GM21528 (cell line): ENCODE data around the gene ETS1.

Experiments used
- ATAC-seq: cut with Tn5 transposase; IDR thresholded peaks from one replicate; pipeline ENCODE4 v1.9.1; 2021; ENCODE audit warnings: mild to moderate bottlenecking, moderate library complexity; ENCODE audit not compliant: unreplicated experiment, low FRiP score

The ETS1 gene, protein sequence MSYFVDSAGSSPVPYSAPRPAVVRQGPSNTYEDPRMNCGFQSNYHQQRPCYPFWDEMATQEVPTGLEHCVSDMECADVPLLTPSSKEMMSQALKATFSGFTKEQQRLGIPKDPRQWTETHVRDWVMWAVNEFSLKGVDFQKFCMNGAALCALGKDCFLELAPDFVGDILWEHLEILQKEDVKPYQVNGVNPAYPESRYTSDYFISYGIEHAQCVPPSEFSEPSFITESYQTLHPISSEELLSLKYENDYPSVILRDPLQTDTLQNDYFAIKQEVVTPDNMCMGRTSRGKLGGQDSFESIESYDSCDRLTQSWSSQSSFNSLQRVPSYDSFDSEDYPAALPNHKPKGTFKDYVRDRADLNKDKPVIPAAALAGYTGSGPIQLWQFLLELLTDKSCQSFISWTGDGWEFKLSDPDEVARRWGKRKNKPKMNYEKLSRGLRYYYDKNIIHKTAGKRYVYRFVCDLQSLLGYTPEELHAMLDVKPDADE

DNA sequence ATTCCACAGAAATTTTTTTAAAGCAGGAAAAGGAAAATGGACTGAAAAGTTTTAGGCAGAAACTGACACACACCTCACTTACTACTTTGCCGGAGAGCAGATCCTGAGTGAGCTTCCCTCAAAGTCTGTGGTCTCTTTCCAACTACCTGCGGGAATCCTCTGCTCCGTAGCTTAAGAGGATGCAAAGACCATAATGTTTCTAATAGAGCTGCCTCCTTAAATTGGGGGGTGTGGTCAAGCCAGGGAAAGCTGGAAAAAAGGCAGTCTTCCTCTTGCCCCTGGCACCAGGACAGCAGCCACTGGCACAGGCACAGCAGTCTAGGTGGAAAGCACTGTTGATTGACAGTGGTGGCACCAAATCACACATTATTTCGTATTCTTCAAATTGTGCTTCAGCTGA is at the start of gene ETS1:
ETS1 (minus strand) TSS at position 144 of the 400 bp plus-strand sequence. CDS start 14,428 bp downstream, outside the sequence.
- no peak for ATAC-seq

DNA sequence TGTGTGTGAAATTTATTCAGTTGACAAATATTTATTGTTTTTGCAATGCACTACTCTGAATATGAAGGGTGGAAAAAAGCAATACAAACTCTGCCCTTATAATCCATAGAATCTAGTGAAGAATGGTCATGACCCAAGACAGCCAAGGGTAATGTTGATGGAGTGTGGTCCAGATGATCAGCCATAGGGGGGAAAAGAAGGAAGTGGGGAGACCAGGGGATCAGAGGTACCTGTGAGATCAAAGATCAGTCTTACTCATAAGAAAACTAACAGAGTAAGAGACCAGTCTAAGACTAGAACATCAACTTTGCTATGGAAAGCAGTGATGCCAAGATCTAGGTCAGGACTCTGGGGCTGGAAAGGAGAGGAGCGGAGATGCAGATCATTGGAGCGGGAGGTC is 47.0 kb upstream of the ETS1 start:
- no peak for ATAC-seq

DNA sequence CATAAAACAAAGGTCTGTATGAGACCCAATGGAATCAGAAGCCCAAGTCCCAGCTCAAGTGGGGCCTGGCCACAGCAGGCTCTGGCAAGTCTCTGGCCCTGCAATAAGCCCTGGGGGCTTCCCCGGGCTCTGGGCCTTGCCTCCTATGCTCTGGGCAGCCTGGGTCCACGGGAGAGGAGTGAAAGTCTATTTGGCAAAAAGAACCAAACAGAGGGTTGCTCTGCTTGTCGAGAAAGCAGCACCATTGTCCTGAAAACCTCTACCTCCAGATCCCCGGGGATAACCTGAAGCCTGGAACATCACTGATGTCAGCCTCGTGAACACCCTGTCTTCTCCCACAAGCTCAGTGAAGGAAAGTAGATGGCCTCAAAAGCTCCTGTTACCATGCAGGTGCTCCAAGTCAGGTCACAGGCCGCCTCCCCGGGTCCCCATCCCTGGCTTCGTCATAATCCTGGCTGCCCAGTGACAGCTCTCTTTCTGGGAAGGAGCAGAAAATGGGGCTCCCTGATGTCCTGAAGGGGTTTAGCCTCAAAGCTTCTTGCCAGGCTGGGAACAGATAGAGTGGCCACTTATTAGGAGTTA is 46.1 kb upstream of the ETS1 start:
- no peak for ATAC-seq

DNA sequence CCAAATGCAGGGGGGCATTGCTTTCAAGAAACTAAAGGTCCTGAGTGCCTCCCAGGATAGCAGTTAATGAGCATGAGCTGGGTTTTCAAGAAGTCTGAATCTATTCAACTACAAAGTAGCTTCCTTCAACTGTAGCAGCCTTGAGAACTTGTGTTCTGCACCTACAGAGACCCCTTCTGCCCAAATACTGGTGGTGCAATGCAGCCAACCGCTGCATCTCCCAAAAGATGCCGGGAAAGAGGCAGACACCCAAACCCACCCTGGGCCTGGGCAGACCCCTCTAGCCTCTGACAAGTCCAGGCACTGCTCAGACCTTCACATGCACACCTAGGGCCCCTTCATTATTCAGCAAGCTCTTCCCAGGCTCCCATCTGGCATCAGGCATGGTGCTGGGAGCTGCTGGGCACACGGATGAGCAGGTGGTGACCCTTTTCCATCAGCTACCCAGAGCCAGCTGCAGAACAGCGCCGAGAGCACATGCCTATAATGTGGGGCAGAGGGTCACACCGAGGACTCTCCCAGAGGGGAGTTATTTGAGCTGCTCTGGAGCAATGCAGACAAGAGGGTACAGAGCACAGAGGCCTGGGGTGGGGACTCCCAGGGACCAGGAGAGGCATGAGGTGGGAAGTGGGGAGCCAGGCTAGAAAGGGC is 44.9 kb upstream of the ETS1 start:
- ATAC-seq, result no peak

DNA sequence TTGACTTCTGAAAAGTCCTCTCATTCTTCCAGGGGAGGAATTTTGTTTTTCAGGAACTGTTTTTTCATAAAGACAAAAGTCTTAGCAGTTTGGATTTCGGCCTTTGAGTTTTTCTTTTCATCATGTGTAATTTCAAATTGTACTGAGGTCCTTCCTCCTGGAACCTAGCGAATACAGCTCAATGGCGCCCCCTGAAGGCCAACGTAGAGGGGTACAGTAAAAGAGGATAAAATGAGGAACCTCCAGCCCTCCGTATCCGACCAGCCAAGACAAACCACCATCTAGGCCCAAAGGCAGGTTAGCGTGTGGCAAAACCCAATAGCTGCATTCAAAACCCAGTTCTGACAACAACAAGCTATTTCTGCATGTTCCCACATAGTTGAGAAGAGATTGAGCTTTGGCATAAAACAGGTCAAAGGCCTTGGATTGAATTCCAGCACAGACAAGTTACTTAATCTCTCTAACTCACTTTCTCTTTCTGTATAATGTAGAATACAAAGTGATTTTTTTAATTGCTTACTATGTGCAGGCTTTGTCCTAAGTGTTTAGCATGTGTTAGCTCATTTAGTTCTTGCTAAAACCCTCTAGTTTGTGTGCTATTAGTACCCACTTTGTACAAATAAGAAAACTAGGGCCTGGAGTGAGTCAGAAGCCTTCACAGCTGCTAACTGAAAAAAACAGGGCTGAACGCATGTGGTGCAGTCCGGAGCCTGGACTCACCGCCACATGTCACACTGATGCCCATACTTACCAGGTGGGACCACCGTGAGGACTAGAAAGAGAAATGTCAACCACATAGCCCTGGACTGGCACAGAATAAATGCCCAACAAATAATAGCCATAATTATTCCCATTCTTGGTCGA is 43.2 kb upstream of the ETS1 start:
- peak; percentile 67 for ATAC-seq

DNA sequence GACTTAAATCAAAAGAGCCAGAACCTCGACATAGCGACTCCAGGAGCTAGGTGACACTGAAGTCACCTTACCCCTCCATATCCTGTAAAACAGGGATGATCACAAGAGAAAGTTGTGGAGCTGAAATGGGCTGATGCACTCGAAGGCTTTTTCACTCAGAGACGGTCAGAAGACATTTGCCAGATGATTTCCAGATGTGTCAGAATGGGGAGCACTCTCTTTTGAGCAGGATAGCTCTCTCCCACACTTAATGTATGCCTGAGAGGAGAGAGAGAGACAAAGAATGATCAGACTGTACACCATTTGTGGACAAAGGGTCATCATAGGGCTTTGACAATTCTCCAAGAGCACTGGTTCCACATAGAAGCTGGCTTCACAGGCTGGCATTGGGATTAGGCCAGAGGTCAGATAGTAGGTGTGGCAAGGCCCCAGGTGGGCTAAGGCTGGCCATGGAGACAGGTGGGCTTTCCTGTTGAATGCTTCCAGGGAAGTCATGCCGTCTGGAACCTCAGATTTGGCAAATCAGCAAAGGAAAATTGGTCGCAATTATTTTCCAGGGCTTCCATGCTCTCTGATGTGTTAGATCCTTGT is 42.3 kb upstream of the ETS1 start:
- no peak for ATAC-seq

DNA sequence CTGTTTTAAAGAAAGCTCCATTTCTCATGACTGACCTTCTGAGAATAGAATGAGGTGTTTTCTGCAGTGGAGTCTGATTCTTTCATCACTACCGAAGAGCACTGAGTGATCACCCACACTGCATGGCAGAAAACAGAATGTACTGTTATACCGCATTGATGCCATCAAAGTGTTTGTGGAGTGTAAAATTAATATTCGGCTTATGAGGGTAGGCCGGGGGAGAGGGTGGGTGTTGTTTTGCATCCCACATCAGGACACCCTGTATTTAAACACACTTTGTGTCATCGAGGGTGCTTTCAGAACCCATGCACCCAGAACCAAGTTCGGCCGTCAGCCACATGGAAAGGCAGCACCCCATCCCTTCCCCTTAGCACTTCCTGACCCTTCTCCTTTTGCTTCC is 41.3 kb upstream of the ETS1 start:
- ATAC-seq, result no peak

DNA sequence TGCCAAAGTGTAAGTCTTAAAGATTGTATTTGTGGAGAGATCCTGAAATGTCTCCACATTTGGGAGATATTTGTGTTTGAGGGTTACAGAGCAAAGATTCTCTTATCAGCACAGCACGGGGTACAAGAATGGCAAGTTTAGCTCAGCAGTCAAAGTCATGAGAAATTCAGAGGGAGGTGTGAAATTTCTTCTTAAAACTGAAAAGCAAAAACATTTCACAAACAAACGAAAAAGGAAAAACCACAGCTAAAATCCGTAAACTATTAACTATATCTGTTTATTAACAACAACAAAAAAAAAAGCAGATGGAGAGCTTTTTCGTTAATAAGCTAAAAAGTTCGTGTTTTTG is 40.9 kb upstream of the ETS1 start:
- ATAC-seq, result peak; percentile 14

DNA sequence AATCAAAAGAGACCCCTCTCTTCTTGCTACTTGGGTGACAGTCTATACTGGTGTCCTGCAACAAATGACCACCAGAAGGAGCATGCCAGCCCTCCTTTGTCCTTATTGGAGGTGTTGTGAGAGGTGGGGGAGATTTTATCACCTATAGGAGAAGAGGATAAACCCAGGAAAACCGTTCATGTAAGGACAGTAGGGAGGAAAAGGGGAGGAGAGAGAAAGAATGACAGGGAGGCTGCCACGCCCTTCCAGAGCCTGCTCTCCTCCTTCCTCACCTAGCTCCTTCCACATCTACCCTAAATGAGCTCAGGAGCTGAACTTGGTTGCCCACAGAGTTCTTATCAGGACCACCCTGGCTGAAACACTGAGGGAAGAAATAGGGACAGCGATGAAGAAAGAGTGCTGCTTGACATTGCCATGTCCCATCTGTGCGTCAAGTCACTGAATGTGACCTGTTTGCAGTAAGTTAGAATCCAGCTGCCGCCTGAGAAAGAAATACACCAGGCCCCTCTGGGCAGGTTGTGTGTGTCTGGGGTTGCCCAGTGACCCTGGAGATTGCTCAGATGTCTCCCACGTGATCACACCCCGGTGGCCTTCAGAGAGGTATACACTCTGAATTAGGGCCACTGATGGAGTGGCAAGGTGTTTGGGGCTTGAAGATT is 40.4 kb upstream of the ETS1 start:
- peak; percentile 32 for ATAC-seq

DNA sequence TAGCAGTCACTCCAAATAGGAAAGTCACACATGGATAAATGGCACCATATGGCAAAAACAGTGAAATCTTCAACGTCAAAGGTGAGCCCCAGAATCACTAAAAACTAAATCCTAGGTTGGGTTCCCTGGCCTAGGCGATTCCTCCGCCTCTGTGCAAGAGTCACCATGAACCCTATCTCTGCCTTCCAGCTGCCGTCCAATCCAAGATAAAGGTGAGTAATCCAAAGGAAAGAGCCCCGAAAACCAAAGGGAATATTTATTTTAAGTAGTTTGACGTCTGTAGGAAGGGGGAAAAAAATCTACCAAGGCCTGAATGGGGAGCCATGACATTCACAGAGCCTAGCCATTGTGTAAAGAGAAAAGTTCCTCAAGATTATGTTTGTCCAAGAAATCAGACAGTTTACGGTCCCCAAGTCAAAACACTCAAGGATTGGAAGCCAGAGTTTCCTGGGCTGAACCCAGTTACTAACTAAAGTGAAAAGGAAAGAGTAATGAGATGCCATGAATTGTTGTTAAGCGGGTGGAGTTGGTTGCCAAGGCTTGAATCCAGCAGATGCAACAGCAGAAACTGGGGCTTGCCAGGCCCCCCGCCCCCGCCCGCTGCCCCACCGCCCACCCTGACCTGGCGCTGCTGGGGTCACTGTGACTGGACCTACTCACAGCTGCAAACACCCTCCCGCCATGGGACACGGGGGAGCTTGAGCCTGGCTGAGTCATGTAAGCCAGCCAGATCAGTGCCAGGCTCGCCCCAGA is 39.7 kb upstream of the ETS1 start:
- no peak for ATAC-seq

DNA sequence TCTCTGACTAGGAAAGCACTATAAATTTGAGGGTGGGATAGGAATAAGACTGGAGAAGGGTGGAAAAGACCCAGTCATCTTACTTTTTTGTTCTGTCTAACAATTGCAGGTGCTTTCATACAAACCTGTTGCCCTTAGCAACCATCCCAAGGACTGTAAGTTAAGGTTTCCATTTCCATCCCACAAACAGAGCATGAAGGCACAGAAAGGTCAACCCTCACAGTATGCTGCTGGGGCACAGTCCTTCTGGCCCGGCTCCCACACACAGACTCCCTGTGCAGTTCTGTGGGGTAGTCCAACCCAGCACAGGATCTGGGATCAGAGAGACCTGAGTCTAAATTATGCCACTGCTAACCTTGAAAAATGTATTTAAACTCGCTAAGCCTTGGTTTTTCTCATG is 38.4 kb upstream of the ETS1 start:
- ATAC-seq, result no peak

DNA sequence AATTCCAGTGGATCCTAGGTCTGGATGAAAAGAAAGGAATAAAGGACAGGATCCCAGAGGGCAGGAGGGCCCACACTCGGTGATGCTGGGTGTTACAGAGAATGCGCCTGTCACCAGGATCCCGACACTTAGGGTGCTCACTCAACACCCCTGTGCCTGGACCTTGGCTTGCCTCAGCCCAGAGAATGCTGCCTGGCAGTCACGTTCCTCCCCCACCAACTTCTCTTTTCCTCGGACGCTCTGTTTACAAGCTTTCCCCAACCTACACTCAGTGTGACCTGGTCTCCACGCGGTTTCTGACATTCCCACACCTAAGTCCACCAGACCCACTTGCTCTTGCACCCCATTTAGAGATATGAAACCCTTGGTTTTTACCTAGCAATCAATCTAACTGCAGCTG is 38.0 kb upstream of the ETS1 start:
- ATAC-seq, result no peak

DNA sequence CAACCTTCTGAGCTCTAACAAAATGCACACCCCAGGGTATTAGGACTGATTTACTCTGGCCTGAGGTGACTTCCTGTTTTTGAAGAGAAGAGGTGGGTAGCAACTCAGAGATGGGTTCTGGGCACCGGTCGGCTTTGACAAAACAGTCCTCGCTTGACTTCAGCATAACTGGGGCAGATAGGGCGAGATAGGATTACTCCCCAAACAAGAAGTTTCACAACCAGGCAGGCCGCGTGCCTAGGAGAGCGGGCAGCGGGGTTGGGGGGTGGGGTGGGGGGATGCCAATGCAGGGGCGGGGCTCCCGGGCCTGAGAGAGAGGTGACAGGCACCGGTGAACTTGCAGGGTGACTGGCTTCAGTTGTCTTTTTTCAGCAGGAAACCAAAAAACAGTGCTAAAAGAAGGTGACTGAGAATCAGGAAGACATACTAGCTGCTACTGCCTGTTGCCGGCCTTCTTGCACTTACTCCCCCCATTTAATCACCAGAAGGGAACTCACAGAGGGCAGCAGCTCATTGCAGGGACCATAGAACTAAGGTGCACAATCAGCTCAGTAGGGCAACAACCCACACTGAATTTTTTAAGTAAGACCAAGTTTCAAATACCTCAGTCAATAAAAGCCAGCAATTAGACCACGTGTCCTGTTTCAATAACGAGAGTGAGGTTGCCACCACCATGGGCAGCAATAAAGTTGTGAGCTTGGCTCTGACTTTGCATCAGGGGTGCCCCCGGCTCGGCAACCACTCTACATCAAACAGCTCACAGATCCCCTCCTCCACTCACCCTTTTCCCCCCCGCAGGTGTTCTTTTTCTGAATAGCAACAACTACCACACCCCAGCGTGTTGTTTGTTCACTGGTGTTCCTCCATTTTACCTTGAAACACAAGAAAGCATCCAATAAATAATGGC is 37.2 kb upstream of the ETS1 start:
- peak; percentile 43 for ATAC-seq

DNA sequence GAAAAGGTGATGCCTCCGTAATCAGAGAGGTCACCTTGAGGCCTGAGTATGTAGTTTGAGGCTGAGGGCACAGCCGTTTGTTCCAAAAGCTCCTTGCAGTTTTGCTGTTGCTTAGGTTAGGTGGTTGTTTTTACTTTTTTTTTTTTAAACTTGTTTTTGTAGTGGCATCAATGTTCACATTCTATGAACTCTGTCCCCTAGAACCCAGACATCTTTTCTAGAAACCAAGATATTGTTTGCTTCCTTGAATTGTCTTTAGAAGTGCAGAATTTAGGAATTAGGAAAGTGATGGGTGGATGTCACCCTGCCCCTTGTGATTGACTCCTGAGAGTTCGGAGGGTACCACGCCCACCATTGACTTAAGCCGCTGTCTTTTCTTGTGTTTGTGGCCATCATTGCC is 35.7 kb upstream of the ETS1 start:
- ATAC-seq, result no peak

DNA sequence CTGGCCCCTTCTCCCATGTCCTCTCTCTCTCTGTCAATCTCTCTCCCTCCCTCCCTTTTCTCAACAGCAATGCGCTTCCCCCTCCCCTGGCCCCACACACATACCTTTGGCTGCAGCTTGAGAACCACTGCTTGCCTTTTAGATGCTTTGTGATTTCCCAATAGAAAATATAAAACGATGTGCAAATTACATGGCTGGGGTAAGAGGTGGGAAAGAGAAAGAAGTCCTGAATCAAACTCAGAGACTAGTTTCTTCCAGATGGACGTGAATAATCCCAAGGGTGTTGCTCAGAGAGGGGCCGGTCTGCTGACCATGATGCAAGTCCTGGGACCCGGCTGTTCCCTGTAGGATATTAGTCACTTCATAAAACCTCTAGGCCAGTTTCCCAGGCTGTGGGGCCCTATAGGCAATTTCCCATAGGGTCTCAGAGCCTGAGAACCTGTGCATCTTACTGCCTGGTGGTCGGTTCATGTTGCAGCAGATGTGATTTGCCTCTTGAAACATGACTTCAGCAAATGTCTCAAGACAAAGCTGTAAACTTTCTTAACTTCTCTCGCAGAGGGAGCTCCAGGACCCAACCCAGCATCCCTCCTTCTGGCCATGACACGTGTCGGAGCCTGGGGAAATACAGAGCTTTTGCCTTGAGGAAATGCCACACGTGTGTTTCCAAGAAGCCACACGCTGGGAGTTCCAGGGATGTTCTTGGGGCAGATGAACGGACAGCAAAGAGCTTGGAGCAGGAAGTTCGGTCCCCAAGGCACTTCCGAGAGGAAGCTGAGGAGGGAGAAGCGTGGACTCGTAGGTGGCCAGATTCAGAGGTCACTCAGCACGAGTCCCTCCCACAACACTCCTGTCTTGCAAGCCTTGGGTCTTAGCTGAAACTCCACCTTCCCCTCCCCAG is 34.5 kb upstream of the ETS1 start:
- ATAC-seq, result no peak

DNA sequence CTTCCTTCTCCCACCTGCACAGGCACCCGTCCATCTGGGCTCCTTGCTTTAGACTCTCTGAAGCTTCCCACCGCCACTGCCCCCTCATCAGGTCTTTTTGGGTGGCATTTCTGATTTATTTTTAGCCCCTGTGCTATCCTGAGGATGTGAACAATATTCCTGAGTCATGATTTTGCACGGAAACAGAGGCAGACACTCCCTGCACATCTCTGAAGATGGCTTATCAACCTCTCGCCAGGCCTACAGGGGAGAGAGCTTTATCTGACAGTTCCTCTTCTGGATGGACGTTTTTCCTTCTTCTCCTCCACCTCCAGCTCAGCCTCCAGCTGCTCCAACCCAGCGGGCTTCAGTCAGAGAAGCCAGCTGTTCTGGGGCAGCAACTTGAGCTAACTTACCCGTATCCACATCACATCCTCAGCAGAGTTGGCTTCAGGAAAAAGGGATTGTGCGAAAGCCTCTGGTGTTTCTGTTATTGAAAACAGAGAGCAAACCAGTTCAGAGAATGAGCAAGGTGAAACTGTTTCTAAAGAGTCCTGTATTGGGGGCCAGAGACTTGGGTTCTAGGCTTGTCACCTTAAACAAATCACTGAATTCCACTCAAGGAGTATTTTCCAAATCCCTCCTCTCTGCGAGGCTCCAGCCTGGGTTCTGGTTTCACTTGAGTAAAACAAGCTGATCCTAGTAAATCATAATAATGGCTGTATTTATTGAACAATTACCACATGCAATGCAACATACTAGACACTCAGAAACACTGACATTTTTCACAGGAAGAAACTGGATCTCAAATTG is 33.1 kb upstream of the ETS1 start:
- ATAC-seq, result no peak
